Motor neuron (in vitro differentiated cells): Measurements from ENCODE around the gene SLC12A1. TPM values are rescaled to one million over a fixed set of nuclear protein-coding genes. Genes with fewer than 3 reads are reported as not detected.

ENCODE experiments used
- ATAC-seq, 8 experiments: fragments of 200-7000 bp; cut with Tn5 transposase; replicated peaks in 6 of 8; 2 replicates each; pipeline ENCODE4 v1.8.0; 2021; ENCODE audit warnings: mild to moderate bottlenecking in 8 of 8, moderate library complexity in 8 of 8
- H3K27ac ChIP-seq, 2 donors: fragments of 250-450 bp; sonication (Bioruptor Pico); 2 replicates each; pipeline ENCODE4 v1.9.0; 2021; ENCODE audit warnings: antibody characterized with exemption in 2 of 2, mild to moderate bottlenecking in 2 of 2, moderate library complexity in 1 of 2
- H3K4me1 ChIP-seq, 2 donors: fragments of 250-450 bp; sonication (Bioruptor Pico); replicated peaks in 1 of 2; 2 replicates each; pipeline ENCODE4 v1.6.1; 2021; ENCODE audit warnings: antibody characterized with exemption in 2 of 2, mild to moderate bottlenecking in 2 of 2, moderate library complexity in 1 of 2
- H3K4me3 ChIP-seq, 5 donors: fragments of 250-450 bp; sonication (Bioruptor Pico); 2 replicates each; pipeline ENCODE4 v1.9.0; 2021; ENCODE audit warnings: antibody characterized with exemption in 5 of 5, mild to moderate bottlenecking in 5 of 5, moderate library complexity in 4 of 5
- WGBS, 10 experiments: fragments of 450-650 bp; shearing (Covaris generic); methylation state at CpG; one replicate each; pipeline ENCODE4 v1.0.0; 2022; 5-methylcytosine and 5-hydroxymethylcytosine counted together
- in situ Hi-C, 9 experiments: fragments of 400-800 bp; cut with MboI; loops; one replicate each; pipeline ENCODE4 v1.15.0; 2021; ENCODE audit warnings: low sequenced_read_pairs in 9 of 9, low pct_unique_long_range_greater_than_20kb in 2 of 9; ENCODE audit not compliant: unreplicated experiment in 9 of 9
- total RNA-seq, 8 experiments: library from RNA; unstranded; fragments of 300-600 nt; gene quantifications; 2 replicates each; pipeline versions ENCODE4 v1.2.3 to v1.2.4, GENCODE V29; 2022

Gene SLC12A1
- total RNA-seq, 8 experiments from 2014 or later, result 0.05 to 23.0 (median 0.25) TPM; not detected in 1

- 4 to 88% (median 38%) methylated on average over 1 to 12 of the region's 14 CpGs for WGBS, 10 experiments
- Histone ChIP-seq H3K27ac (no peak overlapping the region), H3K4me3 (peak overlapping the region in 1 of 5 donors; percentile 5), H3K4me1 (peaks cover 28 to 33% of the 10 kb centered on the region in 2 donors)
- peak; percentile 32 to 92 (median 54) for ATAC-seq
- in situ Hi-C loops, result loop anchor here in 2 of 9 experiments (10.0 to 25.0 kb wide), 2 partner anchors 1091 to 1098 kb away; no protein-coding TSS in a partner anchor
These were observed 79.5 kb downstream of the SLC12A1 start for GRCh38 chr15:48285329-48286214.

GRCh38 chr15:48289628-48290027 is 83.5 kb downstream of the SLC12A1 start:
- peak in 1 of 8 experiments; percentile 58 for ATAC-seq
- 50 to 100% (median 95%) methylated on average over 1 to 2 of the region's 2 CpGs for WGBS, 10 experiments
- in situ Hi-C loops, result loop anchor here in 2 of 9 experiments (10.0 to 25.0 kb wide), 2 partner anchors 1095 to 1102 kb away; no protein-coding TSS in a partner anchor

GRCh38 chr15:48292458-48292857 is 86.4 kb downstream of the SLC12A1 start:
- in situ Hi-C loops, result loop anchor here in 1 of 9 experiments (25.0 kb wide), 1 partner anchor 1105 kb away; no protein-coding TSS in a partner anchor
- 67 to 100% (median 91%) methylated on average over 1 to 4 of the region's 4 CpGs for WGBS, 10 experiments
- no peak for ATAC-seq
- H3K4me3 ChIP-seq, result no peak overlapping the region
- no peak overlapping the region for H3K27ac ChIP-seq
- H3K4me1 ChIP-seq, result peaks cover 0 to 5% of the 10 kb centered on the region in 2 donors

More at GRCh38 chr15:48289628-48290027, 83.5 kb downstream of the SLC12A1 start:
- no peak overlapping the region for H3K4me3 ChIP-seq
- H3K27ac ChIP-seq, result no peak overlapping the region
- peaks cover 3 to 12% of the 10 kb centered on the region in 2 donors for H3K4me1 ChIP-seq

GRCh38 chr15:48297668-48298067 is 91.6 kb downstream of the SLC12A1 start:
- ATAC-seq, result no peak
- peaks cover 0 to 8% of the 10 kb centered on the region in 2 donors for H3K4me1 ChIP-seq
- H3K27ac ChIP-seq, result no peak overlapping the region
- H3K4me3 ChIP-seq, result no peak overlapping the region
- in situ Hi-C loops, result loop anchor here in 1 of 9 experiments (25.0 kb wide), 1 partner anchor 1110 kb away; no protein-coding TSS in a partner anchor
- WGBS, 10 experiments, result 0 to 73% (median 48%) methylated on average over 1 to 2 of the region's 2 CpGs; no CpG with 5 or more reads in 4 of the 10 experiments

- no peak for ATAC-seq
- peaks cover 0 to 8% of the 10 kb centered on the region in 2 donors for H3K4me1 ChIP-seq
- 0 to 44% (median 17%) methylated on average over 1 to 2 of the region's 2 CpGs; no CpG with 5 or more reads in 1 of the 10 experiments for WGBS, 10 experiments
- no peak overlapping the region for H3K27ac ChIP-seq
- in situ Hi-C loops, result loop anchor here in 1 of 9 experiments (25.0 kb wide), 1 partner anchor 1112 kb away; no protein-coding TSS in a partner anchor
- no peak overlapping the region for H3K4me3 ChIP-seq
These were observed 92.8 kb downstream of the SLC12A1 start for GRCh38 chr15:48298914-48299313.

GRCh38 chr15:48300038-48300437 is 93.9 kb downstream of the SLC12A1 start:
- no peak overlapping the region for H3K4me3 ChIP-seq
- WGBS, 10 experiments, result 20 to 92% (median 51%) methylated on average over 1 to 5 of the region's 5 CpGs; no CpG with 5 or more reads in 2 of the 10 experiments
- peaks cover 0 to 8% of the 10 kb centered on the region in 2 donors for H3K4me1 ChIP-seq
- in situ Hi-C loops, result no loop called here
- ATAC-seq, result no peak
- H3K27ac ChIP-seq, result no peak overlapping the region

- in situ Hi-C loops, result no loop called here
- no peak for ATAC-seq
- WGBS, 10 experiments, result 14 to 100% (median 71%) methylated on average over 1 to 2 of the region's 2 CpGs; no CpG with 5 or more reads in 5 of the 10 experiments
- Histone ChIP-seq H3K4me1 (no peaks in the 10 kb centered on the region), H3K4me3 (no peak overlapping the region), H3K27ac (no peak overlapping the region)
These were observed 98.3 kb downstream of the SLC12A1 start for GRCh38 chr15:48304398-48304797.

- no peak overlapping the region for H3K4me3 ChIP-seq
- no peak for ATAC-seq
- no peak overlapping the region for H3K27ac ChIP-seq
- in situ Hi-C loops, result no loop called here
- WGBS, 10 experiments, result 40 to 100% (median 82%) methylated on average over 1 of the region's 1 CpG; no CpG with 5 or more reads in 2 of the 10 experiments
- H3K4me1 ChIP-seq, result no peaks in the 10 kb centered on the region
These were observed 100.5 kb downstream of the SLC12A1 start for GRCh38 chr15:48306639-48307038.

GRCh38 chr15:48307586-48307985 is 101.5 kb downstream of the SLC12A1 start:
- H3K4me3 ChIP-seq, result no peak overlapping the region
- no peak overlapping the region for H3K27ac ChIP-seq
- in situ Hi-C loops, result no loop called here
- no peak for ATAC-seq
- WGBS, 10 experiments, result 35 to 100% (median 90%) methylated on average over 1 to 8 of the region's 8 CpGs; no CpG with 5 or more reads in 3 of the 10 experiments
- H3K4me1 ChIP-seq, result no peaks in the 10 kb centered on the region

GRCh38 chr15:48309740-48310139 is 103.6 kb downstream of the SLC12A1 start:
- Histone ChIP-seq H3K4me3 (no peak overlapping the region), H3K27ac (no peak overlapping the region), H3K4me1 (no peaks in the 10 kb centered on the region)
- WGBS, 10 experiments, result 0 to 90% (median 43%) methylated on average over 1 to 2 of the region's 2 CpGs; no CpG with 5 or more reads in 3 of the 10 experiments
- no peak for ATAC-seq
- in situ Hi-C loops, result no loop called here

GRCh38 chr15:48313216-48313615 is 107.1 kb downstream of the SLC12A1 start:
- no peak for ATAC-seq
- in situ Hi-C loops, result no loop called here
- no peak overlapping the region for H3K4me3 ChIP-seq
- 56 to 100% (median 100%) methylated on average over 1 to 2 of the region's 2 CpGs; no CpG with 5 or more reads in 3 of the 10 experiments for WGBS, 10 experiments
- H3K4me1 ChIP-seq, result no peaks in the 10 kb centered on the region
- no peak overlapping the region for H3K27ac ChIP-seq

GRCh38 chr15:48315041-48315440 is 108.9 kb downstream of the SLC12A1 start:
- peaks cover 0 to 3% of the 10 kb centered on the region in 2 donors for H3K4me1 ChIP-seq
- H3K4me3 ChIP-seq, result no peak overlapping the region
- peak in 3 of 8 experiments; percentile 33 to 52 (median 47) for ATAC-seq
- WGBS, 10 experiments, result 47 to 100% (median 73%) methylated on average over 2 to 9 of the region's 10 CpGs; no CpG with 5 or more reads in 3 of the 10 experiments
- in situ Hi-C loops, result no loop called here
- H3K27ac ChIP-seq, result no peak overlapping the region

GRCh38 chr15:48317221-48317620 is 111.1 kb downstream of the SLC12A1 start:
- in situ Hi-C loops, result no loop called here
- ATAC-seq, result no peak
- H3K4me3 ChIP-seq, result no peak overlapping the region
- H3K4me1 ChIP-seq, result peaks cover 0 to 3% of the 10 kb centered on the region in 2 donors
- 17 to 100% (median 100%) methylated on average over 1 to 2 of the region's 2 CpGs; no CpG with 5 or more reads in 1 of the 10 experiments for WGBS, 10 experiments
- H3K27ac ChIP-seq, result no peak overlapping the region
